ENCODE data around the gene ECHDC3. TPM values are rescaled to one million over a fixed set of nuclear protein-coding genes. Genes with fewer than 3 reads are reported as not detected.

Gene ECHDC3
- total RNA-seq, 6 experiments from 2014 or later: 0.10 to 1.4 (median 0.23) TPM; not detected in 1

- Mint-ChIP-seq H3K27ac (no peak overlapping the region), H3K27me3 (ENCODE audit: insufficient read depth) (peaks cover 31% of the 10 kb centered on the region), H3K9me3 (peaks cover 9% of the 10 kb centered on the region; the same call in 1 of the 2 replicates), H3K4me3 (no peak overlapping the region), H3K36me3 (ENCODE audit: low read depth) (no peaks in the 10 kb centered on the region), H3K4me1 (ENCODE audit: low read depth) (peaks cover 12% of the 10 kb centered on the region)
- no peak for TF ChIP-seq CTCF (IDR thresholded peaks at IDR 0.05)
- no peak for DNase-seq
These were observed 21.9 kb upstream of the ECHDC3 start for GRCh38 chr10:11720260-11720741.

- no peak for DNase-seq
- Mint-ChIP-seq H3K9me3 (peaks cover 7% of the 10 kb centered on the region; the same call in 1 of the 2 replicates), H3K4me3 (no peak overlapping the region), H3K27me3 (ENCODE audit: insufficient read depth) (peaks cover 25% of the 10 kb centered on the region), H3K4me1 (ENCODE audit: low read depth) (peaks cover 14% of the 10 kb centered on the region), H3K27ac (no peak overlapping the region), H3K36me3 (ENCODE audit: low read depth) (no peaks in the 10 kb centered on the region)
- TF ChIP-seq CTCF (IDR thresholded peaks at IDR 0.05): no peak
These were observed 20.4 kb upstream of the ECHDC3 start for GRCh38 chr10:11721806-11722205.

DNA sequence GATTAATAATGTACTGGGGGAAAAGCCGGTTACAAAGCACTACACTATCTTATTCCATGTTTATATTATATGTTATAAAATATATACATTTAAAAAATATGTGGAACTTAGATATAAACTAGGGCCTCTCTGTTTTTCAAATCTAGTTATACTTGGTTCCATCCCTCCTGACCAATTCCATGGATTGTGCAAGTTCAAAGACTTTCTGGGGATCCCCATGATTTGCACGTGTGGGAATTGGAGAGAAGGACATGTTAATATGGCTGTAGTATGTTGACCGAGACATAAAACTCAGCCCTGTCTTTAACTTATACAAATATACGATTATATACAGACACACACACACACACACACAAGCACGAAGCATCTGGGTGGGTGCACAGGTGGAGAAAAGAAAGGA is 18.8 kb upstream of the ECHDC3 start:
- H3K4me1 Mint-ChIP-seq (ENCODE audit: low read depth): peaks cover 14% of the 10 kb centered on the region
- peaks cover 28% of the 10 kb centered on the region for H3K27me3 Mint-ChIP-seq (ENCODE audit: insufficient read depth)
- no peak for DNase-seq
- H3K27ac Mint-ChIP-seq: no peak overlapping the region
- no peak for TF ChIP-seq CTCF (IDR thresholded peaks at IDR 0.05)
- no peak overlapping the region for H3K4me3 Mint-ChIP-seq
- H3K36me3 Mint-ChIP-seq (ENCODE audit: low read depth): no peaks in the 10 kb centered on the region
- peaks cover 2% of the 10 kb centered on the region for H3K9me3 Mint-ChIP-seq

- H3K9me3 Mint-ChIP-seq: peaks cover 5% of the 10 kb centered on the region
- H3K36me3 Mint-ChIP-seq (ENCODE audit: low read depth): no peaks in the 10 kb centered on the region
- H3K4me1 Mint-ChIP-seq (ENCODE audit: low read depth): peaks cover 8% of the 10 kb centered on the region
- H3K27ac Mint-ChIP-seq: no peak overlapping the region
- H3K27me3 Mint-ChIP-seq (ENCODE audit: insufficient read depth): peaks cover 24% of the 10 kb centered on the region
- DNase-seq: peak; percentile 68
- peak; percentile 82 for TF ChIP-seq CTCF (IDR thresholded peaks at IDR 0.05)
- H3K4me3 Mint-ChIP-seq: peak overlapping the region; percentile 25
These were observed 17.0 kb upstream of the ECHDC3 start for GRCh38 chr10:11724938-11725776.

DNA sequence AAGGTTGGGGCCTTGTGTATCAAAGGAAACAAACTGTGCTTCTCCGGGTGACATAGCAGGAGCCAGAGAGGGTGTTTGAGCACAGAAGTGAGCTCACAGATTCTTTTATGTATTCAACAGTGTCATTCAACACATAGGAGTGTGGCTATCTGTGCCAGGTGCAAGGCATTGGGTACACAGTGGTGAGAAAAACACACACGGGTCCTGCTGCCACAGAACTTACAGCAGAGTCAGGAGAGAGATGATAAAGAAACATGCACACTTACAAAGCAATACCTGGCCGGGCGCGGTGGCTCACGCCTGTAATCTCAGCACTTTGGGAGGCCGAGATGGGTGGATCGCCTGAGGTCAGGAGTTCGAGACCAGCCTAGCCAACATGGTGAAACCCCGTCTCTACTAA is 16.3 kb upstream of the ECHDC3 start:
- Mint-ChIP-seq H3K9me3 (peaks cover 5% of the 10 kb centered on the region), H3K4me1 (ENCODE audit: low read depth) (peaks cover 8% of the 10 kb centered on the region), H3K27ac (no peak overlapping the region), H3K36me3 (ENCODE audit: low read depth) (no peaks in the 10 kb centered on the region), H3K27me3 (ENCODE audit: insufficient read depth) (peaks cover 18% of the 10 kb centered on the region), H3K4me3 (no peak overlapping the region)
- DNase-seq: no peak
- TF ChIP-seq CTCF (IDR thresholded peaks at IDR 0.05): no peak
